HG03280 (cell line): ENCODE results near the gene GJB4.
"Not testable (repeated sequence)": the region's sequence is repeated elsewhere in the genome, so short reads cannot be mapped to it uniquely, and the experiment has no call there.

ENCODE experiments used
- ATAC-seq: cut with Tn5 transposase; IDR thresholded peaks from one replicate; pipeline ENCODE4 v1.9.1; 2021; ENCODE audit warnings: mild to moderate bottlenecking, moderate library complexity; ENCODE audit not compliant: unreplicated experiment

GJB4 gene

GRCh38 chr1:34794790-34795180 lies 35.2 kb downstream of the GJB4 start:
- no peak for ATAC-seq

- no peak for ATAC-seq
Observed at GRCh38 chr1:34795916-34796315, 36.4 kb downstream of the GJB4 start.

- ATAC-seq = no peak
Observed at GRCh38 chr1:34796990-34797389, 37.5 kb downstream of the GJB4 start.

- no peak for ATAC-seq
Observed at GRCh38 chr1:34800214-34800613, 40.7 kb downstream of the GJB4 start.

GRCh38 chr1:34803770-34804169 lies 44.2 kb downstream of the GJB4 start:
- no peak for ATAC-seq

GRCh38 chr1:34806396-34806795 lies 46.9 kb downstream of the GJB4 start:
- ATAC-seq = no peak

DNA sequence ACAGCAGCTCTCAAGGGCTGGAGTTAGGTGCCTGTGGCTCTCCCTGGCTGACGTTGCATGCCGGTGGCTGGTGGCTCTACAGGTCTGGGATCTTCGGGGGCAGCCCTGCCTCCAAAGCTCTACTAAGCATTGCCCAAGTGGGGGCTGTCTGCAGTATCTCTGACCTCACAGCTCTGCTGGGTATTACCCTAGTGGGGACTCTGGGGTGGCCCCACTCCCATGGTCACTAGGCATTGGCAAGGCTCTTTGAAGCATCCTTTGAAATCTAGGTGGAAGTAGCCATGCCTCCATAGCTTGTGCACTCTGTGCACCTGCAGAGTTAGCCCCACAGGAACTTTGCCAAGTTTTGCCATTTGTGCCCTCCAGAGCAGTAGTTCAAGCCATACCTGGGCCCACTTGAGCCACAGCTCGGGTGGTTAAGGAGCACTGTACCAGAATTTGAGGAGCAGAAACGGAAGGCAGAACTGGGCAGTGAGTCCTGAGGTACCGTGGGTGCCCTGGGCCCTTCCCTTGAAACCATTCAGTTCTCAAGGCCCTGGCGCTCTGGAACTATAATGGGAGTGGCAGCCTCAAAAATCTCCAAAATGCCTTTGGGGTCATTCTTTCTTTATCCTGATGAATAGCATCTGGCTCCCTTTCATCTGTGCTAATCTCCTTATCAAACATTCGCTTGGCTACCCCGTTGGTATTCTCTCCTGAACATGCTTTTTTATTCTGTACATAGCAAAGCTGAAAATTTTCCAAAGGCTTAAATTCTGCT lies 48.7 kb downstream of the GJB4 start:
- ATAC-seq = no peak

- ATAC-seq = not testable (repeated sequence)
Observed at GRCh38 chr1:34810781-34811180, 51.2 kb downstream of the GJB4 start.
